Femur (tissue), 1 donor: ENCODE data around the gene CD79A.
"Not testable (repeated sequence)": the region's sequence is repeated elsewhere in the genome, so short reads cannot be mapped to it uniquely, and the experiment has no call there.

ENCODE experiments used
- DNase-seq: peaks from one replicate; pipeline ENCODE4 v3.0.0-alpha.2; 2017

Gene CD79A

GRCh38 chr19:41863209-41863931 is 13.7 kb upstream of the CD79A start:
- DNase-seq = no peak

- no peak for DNase-seq
Measured at GRCh38 chr19:41864374-41864773, 12.7 kb upstream of the CD79A start.

- DNase-seq = no peak
Measured at GRCh38 chr19:41866284-41866683, 10.8 kb upstream of the CD79A start.

- DNase-seq = no peak
Measured at GRCh38 chr19:41868120-41868988, 8.7 kb upstream of the CD79A start.

- no peak for DNase-seq
Measured at GRCh38 chr19:41868989-41869300, 8.1 kb upstream of the CD79A start.

- no peak for DNase-seq
Measured at GRCh38 chr19:41869374-41869955, 7.6 kb upstream of the CD79A start.

GRCh38 chr19:41870401-41870873 is 6.6 kb upstream of the CD79A start:
- DNase-seq = no peak

- DNase-seq = peak; percentile 53
Measured at GRCh38 chr19:41871573-41872383, 5.3 kb upstream of the CD79A start.

GRCh38 chr19:41872384-41872774 is 4.7 kb upstream of the CD79A start:
- DNase-seq = no peak

GRCh38 chr19:41872775-41873647 is 4.1 kb upstream of the CD79A start:
- peak; percentile 68 for DNase-seq

- not testable (repeated sequence) for DNase-seq
Measured at GRCh38 chr19:41875973-41876372, 1.1 kb upstream of the CD79A start.

GRCh38 chr19:41877916-41878905 is 1.1 kb downstream of the CD79A start:
- DNase-seq = no peak

- DNase-seq = no peak
Measured at GRCh38 chr19:41879080-41879479, 2.0 kb downstream of the CD79A start.

- no peak for DNase-seq
Measured at GRCh38 chr19:41879670-41880328, 2.7 kb downstream of the CD79A start.

- no peak for DNase-seq
Measured at GRCh38 chr19:41880329-41880708, 3.2 kb downstream of the CD79A start.

GRCh38 chr19:41882568-41883462 is 5.7 kb downstream of the CD79A start, which contains the start of gene ARHGEF1:
TSS of gene ARHGEF1 (plus strand) at chr19:41883184. CDS start at chr19:41888083, 4,899 bp downstream.
- DNase-seq = peak; percentile 64

GRCh38 chr19:41883463-41883820 is 6.4 kb downstream of the CD79A start:
- no peak for DNase-seq

- DNase-seq = peak; percentile 96
Measured at GRCh38 chr19:41883821-41884733, 7.0 kb downstream of the CD79A start.
